Measurements from ENCODE around the gene CHRNB4. TPM values are rescaled to one million over a fixed set of nuclear protein-coding genes. Genes with fewer than 3 reads are reported as not detected.

CHRNB4 gene
- total RNA-seq, 2 donors from 2014 or later, result 0.22 to 0.70 TPM

- Histone ChIP-seq H3K27me3 (ENCODE audit: control insufficient read depth, insufficient read depth, low read length, poor library complexity, severe bottlenecking) (no peaks in the 10 kb centered on the region), H3K36me3 (ENCODE audit: control insufficient read depth, insufficient read depth, low read length) (no peaks in the 10 kb centered on the region), H3K4me3 (ENCODE audit: low read length) (no peak overlapping the region), H3K9me3 (ENCODE audit: control insufficient read depth, low read length) (no peaks in the 10 kb centered on the region), H3K9ac (ENCODE audit: extremely low read depth, low read length, poor library complexity, severe bottlenecking) (no peak overlapping the region), H3K4me1 (ENCODE audit: control insufficient read depth, insufficient read depth, low read length) (no peaks in the 10 kb centered on the region), H3K27ac (ENCODE audit: low read depth, low read length) (no peak overlapping the region)
- H3K27me3 Mint-ChIP-seq (ENCODE audit: insufficient read depth), result no peaks in the 10 kb centered on the region
- H3K9me3 Mint-ChIP-seq, result no peaks in the 10 kb centered on the region
- no peaks in the 10 kb centered on the region for H3K4me1 Mint-ChIP-seq
- H3K27ac Mint-ChIP-seq, result no peak overlapping the region
- TF ChIP-seq, protein P1, sequence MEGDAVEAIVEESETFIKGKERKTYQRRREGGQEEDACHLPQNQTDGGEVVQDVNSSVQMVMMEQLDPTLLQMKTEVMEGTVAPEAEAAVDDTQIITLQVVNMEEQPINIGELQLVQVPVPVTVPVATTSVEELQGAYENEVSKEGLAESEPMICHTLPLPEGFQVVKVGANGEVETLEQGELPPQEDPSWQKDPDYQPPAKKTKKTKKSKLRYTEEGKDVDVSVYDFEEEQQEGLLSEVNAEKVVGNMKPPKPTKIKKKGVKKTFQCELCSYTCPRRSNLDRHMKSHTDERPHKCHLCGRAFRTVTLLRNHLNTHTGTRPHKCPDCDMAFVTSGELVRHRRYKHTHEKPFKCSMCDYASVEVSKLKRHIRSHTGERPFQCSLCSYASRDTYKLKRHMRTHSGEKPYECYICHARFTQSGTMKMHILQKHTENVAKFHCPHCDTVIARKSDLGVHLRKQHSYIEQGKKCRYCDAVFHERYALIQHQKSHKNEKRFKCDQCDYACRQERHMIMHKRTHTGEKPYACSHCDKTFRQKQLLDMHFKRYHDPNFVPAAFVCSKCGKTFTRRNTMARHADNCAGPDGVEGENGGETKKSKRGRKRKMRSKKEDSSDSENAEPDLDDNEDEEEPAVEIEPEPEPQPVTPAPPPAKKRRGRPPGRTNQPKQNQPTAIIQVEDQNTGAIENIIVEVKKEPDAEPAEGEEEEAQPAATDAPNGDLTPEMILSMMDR (conservative IDR thresholded peaks at IDR 0.05), result no peak
- no peak overlapping the region for H3K4me3 Mint-ChIP-seq
- no peak for DNase-seq
- WGBS, 2 experiments (ENCODE audit: insufficient coverage in 1 of 2, insufficient read length in 1 of 2), result 100% methylated on average over 1 of the region's 1 CpG; no CpG with 5 or more reads in 1 of the 2 experiments
- H3K36me3 Mint-ChIP-seq (ENCODE audit: low read depth), result peaks cover 9% of the 10 kb centered on the region
Measured at GRCh38 chr15:78597583-78597982, 43.4 kb downstream of the CHRNB4 start.

DNA sequence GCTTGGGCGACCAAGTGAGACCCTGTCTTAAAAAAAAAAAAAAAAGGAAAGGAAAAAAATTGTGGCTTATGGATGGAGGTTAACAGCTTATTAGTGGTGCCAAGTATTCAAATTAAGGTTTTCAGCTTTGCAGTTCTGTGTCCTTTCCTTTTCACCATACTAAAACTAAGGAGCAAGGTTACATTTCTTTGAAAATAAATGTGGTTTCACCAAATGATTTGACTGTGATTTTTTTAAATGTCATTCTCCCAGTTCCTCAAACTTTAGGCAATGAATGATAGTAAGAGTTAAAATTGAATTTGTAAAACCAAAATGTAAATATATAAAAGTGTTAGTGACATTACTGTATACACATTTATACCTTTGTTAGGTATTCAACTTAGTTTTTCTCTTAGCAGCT is 66.1 kb downstream of the CHRNB4 start:
- Histone ChIP-seq H3K9ac (ENCODE audit: extremely low read depth, low read length, poor library complexity, severe bottlenecking) (no peak overlapping the region), H3K27me3 (ENCODE audit: control insufficient read depth, insufficient read depth, low read length, poor library complexity, severe bottlenecking) (no peaks in the 10 kb centered on the region), H3K27ac (ENCODE audit: low read depth, low read length) (no peak overlapping the region), H3K4me1 (ENCODE audit: control insufficient read depth, insufficient read depth, low read length) (no peaks in the 10 kb centered on the region), H3K36me3 (ENCODE audit: control insufficient read depth, insufficient read depth, low read length) (no peaks in the 10 kb centered on the region), H3K4me3 (ENCODE audit: low read length) (no peak overlapping the region), H3K9me3 (ENCODE audit: control insufficient read depth, low read length) (no peaks in the 10 kb centered on the region)
- Mint-ChIP-seq H3K4me3 (no peak overlapping the region), H3K36me3 (ENCODE audit: low read depth) (no peaks in the 10 kb centered on the region), H3K27me3 (ENCODE audit: insufficient read depth) (no peaks in the 10 kb centered on the region), H3K4me1 (no peaks in the 10 kb centered on the region), H3K9me3 (no peaks in the 10 kb centered on the region), H3K27ac (no peak overlapping the region)
- WGBS, 2 experiments (ENCODE audit: insufficient coverage in 1 of 2, insufficient read length in 1 of 2), result 89 to 100% methylated on average over 1 of the region's 1 CpG
- no peak for DNase-seq
- TF ChIP-seq, protein P1 (conservative IDR thresholded peaks at IDR 0.05), result no peak

Other genes starting within 250 kb of the CHRNB4 start
- gene IREB2, start 203.0 kb downstream of the CHRNB4 start, total RNA-seq, result 10 to 100 TPM; 81.4 to 92.6 TPM
- 1 to 10 TPM; 3.9 to 4.2 TPM for gene HYKK, start 133.6 kb downstream of the CHRNB4 start, total RNA-seq
- 100 to 1,000 TPM; 250 to 254 TPM for gene PSMA4, start 100.8 kb downstream of the CHRNB4 start, total RNA-seq
- 10 to 100 TPM; 16.4 to 23.0 TPM for gene CHRNA5, start 75.7 kb downstream of the CHRNB4 start, total RNA-seq
- gene CHRNA3, start 20.2 kb downstream of the CHRNB4 start, total RNA-seq, result 1 to 10 TPM; 1.6 to 3.7 TPM
- 10 to 100 TPM; 55.8 to 67.1 TPM for gene ADAMTS7, start 170.3 kb upstream of the CHRNB4 start, total RNA-seq
- 100 to 1,000 TPM; 457 to 505 TPM for gene MORF4L1, start 231.7 kb upstream of the CHRNB4 start, total RNA-seq

All from endodermal cell (in vitro differentiated cells).